NCI-H1417 treated with DMSO at 0.1 percent for 48 hours (cell line): Measurements from ENCODE around the gene WFIKKN2.

Experiments
- DNase-seq: peaks from one replicate; lab custom pipeline; 2025; lab: John Stamatoyannopoulos, UW

WFIKKN2 gene

GRCh38 chr17:50808413-50808812 lies 27.0 kb upstream of the WFIKKN2 start:
- DNase-seq, result no peak

GRCh38 chr17:50808888-50809287 lies 26.5 kb upstream of the WFIKKN2 start:
- no peak for DNase-seq

- no peak for DNase-seq
Observed at GRCh38 chr17:50813583-50813982, 21.8 kb upstream of the WFIKKN2 start.

DNA sequence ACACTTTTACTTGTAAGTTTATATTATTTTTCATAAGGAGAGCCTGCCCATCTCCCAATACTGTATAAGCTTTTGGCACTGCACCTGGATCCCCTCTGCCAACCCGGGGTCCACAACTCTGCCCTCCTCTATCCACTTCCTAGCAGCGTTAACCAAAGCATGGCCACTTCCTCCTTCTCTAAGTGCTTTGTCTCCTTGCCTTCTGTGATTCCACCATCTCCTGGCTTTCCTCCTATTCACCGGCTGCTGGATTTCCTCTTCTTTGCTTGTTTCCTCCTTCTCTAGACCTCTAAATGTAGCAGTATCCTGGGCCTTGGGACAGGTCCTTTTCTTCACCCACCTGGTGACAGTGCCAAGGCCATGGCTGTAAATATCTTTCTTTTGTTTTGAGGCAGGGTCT lies 20.0 kb upstream of the WFIKKN2 start:
- no peak for DNase-seq

DNA sequence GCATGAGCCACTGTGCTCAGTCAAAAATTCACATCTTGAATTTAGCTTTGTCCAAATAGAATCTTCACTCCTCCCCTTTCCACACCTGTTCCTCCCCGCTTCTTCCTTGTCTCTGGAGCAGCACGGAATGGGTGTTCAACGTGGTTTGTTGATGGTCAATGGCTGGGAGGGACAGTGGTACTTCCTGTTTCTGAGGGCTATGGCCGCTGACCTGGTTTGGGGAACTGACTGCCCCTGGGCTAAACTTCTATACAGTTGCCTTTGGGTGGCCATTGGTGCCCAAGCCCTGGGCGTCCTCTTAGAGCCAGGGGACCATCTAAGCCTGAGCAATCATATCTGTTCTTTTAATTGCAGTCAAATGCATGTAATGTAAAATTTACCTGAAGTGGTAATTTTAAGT lies 19.1 kb upstream of the WFIKKN2 start:
- no peak for DNase-seq

GRCh38 chr17:50816771-50817751 lies 18.3 kb upstream of the WFIKKN2 start:
- DNase-seq, result no peak

- DNase-seq, result no peak
Observed at GRCh38 chr17:50817838-50818237, 17.5 kb upstream of the WFIKKN2 start.

GRCh38 chr17:50818261-50818660 lies 17.1 kb upstream of the WFIKKN2 start:
- DNase-seq, result no peak

DNA sequence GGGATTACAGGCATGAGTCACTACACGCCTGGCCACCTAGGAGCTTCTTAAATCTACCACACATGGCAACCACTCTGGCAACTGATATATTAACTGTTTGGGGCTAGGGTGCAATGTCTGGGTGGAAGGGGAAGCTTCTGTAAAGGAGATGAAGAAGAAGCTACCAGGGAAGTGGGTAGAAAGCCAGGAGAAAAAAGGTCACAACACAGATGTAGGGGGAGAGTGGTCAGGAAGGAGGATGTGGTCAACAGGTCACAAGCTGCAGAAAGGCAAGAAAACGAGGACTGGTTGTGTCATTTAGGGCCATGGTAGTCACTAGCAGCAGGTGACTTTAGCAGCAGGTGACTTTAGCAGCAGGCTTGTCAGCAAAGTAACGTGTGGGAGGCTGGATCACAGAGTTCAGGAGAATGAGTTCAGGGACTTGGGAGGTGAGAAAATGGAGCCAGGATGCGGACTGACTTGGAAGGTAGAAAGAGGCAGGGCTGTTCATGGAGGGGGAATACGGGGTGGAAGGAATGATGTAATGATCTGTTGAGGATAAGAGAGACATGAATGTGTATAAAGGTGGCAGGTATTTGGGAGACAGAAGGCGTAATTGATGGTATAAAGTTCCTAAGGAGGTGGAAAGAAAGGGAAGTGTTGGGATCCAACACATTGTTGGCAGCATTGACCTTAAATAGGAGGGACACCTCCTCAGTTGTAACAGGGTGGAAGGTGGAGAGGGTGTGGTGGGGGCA lies 16.3 kb upstream of the WFIKKN2 start:
- DNase-seq, result no peak

GRCh38 chr17:50820651-50821050 lies 14.7 kb upstream of the WFIKKN2 start:
- no peak for DNase-seq

DNA sequence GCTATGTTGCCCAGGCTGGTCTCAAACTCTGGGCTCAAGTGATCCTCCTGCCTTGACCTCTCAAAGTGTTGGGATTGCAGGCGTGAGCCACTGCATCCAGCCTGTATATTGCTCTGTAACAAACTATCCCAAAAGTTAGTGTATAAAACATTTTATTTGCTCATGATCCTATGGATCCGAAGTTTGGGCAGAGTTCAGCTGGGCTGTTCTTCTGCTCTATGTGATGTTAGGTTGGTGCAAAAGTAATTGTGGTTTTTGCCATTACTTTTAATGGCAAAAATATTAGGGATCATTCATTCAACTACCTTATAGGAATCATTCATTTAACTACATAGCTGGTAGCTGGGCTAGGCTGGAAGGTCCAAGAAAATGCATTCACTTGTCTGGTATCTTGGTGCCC lies 12.8 kb upstream of the WFIKKN2 start:
- no peak for DNase-seq

- no peak for DNase-seq
Observed at GRCh38 chr17:50824429-50824828, 11.0 kb upstream of the WFIKKN2 start.

DNA sequence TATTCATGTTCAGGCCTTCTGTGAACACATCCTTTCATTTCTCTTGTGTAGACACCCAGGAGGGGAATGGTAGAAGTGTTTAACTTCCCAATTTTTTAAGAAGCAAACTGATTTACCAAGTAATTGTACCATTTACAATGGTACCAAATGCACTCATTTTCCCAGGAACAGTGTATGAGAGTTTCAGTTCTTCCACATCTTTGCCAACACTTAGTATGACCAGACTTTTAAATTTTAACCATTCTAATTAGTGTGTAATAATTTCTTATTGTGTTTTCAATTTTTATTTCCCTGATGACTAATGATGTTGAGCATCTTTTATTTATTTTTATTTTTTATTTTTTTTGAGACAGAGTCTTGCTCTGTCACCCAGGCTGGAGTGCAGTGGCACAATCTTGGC lies 10.2 kb upstream of the WFIKKN2 start:
- DNase-seq, result no peak

- no peak for DNase-seq
Observed at GRCh38 chr17:50828508-50829170, 6.7 kb upstream of the WFIKKN2 start.

GRCh38 chr17:50829332-50829731 lies 6.1 kb upstream of the WFIKKN2 start:
- no peak for DNase-seq

GRCh38 chr17:50830352-50830751 lies 5.0 kb upstream of the WFIKKN2 start:
- DNase-seq, result no peak

DNA sequence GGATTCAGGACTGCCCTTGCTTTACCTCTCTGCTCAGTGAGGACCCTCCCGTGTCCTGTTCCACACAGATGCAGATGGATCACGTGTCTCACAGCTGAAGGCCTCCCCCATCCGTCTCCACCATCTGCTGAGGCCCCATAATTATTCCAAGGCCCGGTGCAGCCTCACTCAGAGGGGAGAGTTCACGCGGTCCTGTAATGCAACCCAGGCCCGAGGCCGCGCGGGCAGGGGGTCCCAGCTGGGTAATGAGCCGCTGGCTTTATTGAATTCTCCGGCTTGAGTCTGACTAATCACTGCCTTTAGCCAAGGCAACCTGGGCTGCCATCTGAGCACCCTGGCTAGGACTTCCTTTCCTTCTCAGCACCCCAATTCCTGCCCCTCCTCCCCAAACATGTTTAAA lies 4.4 kb upstream of the WFIKKN2 start:
- no peak for DNase-seq

DNA sequence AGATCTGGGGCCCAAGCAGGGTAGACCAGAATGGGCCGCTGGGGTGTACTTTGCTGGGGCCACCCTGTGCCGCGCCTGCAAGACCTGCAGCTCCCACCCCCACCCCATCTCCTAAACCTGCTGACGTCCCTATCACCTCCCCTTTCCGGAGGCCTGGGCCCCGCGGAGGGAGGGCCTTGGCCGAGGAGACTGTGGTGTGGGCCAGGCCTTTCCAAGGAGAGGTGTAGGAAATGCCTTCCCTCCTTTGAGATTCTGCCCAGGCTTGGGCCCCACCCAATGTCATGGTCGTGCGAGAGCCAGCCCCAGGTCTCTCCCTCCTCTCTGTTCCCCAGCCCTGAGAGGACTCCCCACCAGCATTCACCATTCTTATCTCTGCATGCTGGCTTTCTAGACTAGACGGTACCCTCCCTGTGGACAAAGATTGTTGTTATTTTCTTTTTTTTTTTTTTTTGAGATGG lies 3.9 kb upstream of the WFIKKN2 start:
- no peak for DNase-seq

DNA sequence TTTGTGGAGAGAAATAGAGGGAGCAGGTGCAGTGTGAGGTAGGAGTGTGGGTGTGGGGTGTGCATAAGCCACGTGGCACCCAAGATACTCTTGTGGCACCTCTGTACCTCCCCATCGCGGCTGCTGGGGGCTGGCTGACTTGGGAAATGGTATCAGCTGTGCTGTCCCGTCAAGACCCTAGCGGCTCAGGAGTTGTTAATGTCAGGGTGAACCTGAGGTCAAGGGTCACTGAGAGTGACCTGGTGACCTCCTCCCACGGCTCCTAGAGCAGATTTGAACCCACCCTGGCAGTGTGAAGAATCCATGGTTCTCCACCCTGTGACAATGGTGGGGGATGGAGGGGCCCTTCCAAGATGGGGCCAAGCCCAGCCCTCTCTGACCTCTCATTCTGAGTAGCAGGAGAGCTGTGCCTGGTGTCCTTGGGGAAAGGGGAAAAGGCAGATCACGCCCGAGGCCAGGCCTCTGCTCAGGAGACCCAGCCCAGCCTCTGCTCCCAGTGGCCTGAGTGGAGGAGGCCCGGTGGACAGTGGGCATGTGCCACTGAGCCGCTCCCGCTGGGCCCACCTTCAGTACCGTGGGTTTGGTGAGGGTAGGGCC lies 3.0 kb upstream of the WFIKKN2 start:
- no peak for DNase-seq

GRCh38 chr17:50832864-50833381 lies 2.5 kb upstream of the WFIKKN2 start:
- no peak for DNase-seq

DNA sequence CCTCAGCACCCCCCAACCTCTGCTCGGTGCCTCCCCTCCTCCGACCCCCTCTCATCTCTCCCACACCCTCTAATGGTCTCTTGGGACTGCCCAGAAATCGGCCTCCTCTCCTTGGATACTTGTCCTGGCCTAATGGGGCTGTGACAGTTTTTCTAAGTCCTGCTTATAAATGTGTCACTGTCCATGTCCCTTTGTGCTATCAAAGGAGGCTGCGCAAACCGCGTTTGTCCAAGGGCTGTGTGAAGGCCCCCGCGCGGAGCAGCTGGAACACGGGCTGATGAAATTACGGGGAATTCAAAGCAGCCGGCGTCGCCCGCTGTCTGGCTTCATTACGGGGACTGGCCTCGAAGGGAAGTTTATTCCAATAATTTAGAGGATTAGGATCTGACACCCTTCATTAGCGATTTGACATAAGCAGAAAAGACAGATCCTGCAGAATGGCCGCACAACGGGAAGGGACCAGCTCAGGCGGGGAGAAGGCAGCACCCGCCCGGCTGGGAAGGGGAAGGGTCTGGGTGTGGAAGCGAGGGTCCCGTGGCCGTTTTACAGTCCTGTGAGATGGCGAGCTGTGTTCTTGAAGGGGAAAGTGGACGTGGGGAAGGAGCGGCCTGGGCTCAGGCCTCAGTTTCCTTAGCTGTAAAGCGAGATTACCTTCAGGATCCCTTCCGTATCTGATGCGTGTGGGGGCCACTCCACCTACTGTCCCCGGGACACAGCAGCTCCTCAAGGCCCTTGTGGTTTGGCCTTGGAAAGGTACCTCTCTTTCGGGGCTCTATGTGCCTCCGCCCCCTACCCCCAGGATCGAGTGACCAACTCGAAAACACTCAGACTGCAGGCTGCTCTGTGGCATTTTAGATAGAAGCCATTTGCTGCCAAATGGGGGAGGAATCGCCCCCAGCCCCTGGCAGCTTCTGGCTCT lies 1.6 kb upstream of the WFIKKN2 start:
- no peak for DNase-seq
